ENCODE results near the gene CDKN2D.

CDKN2D gene

DNA sequence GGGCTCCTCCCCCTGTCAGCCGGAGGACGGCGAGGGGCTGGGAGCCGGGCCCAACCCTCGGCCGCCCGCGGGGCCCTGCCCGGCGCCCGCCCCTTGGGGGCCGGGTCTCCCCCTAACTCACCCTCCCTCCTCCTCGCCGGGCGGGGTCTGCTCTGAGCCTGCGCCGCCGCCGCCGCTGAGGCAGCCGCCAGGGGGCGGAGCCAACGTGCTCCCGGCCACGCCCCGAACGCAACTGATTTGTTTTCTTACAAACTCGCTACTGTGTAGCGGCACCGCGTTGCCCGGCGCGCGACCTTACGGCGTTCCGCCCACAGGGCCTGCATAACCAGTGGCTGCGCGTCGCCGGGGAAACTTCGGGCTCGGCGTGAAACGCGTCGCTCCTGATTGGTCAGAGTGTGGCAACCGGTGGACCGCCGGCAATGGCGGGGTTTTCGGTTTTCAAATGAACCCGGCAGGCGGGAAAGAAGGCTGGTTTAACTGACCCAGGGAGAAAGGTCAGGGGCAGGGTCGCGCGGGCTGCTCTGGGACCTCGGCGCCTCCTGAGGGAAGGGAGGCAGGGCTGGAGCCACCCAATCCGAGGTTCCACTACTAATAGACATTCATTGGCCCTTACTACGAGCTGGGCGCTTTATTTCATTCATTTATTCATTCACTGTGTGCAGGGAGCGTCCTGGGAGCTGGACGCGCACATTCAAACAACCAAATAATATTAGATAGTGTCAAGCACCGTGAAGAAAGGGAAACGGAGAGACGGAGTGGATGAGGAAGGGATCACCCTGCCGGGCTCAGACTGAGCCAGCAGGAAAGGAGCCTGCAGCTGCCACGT is at the start of gene CDKN2D:
CDKN2D (minus strand) TSS at position 154 of the 826 bp plus-strand sequence. CDS start 326 bp downstream, outside the sequence.
- peak; percentile 99 for DNase-seq

DNA sequence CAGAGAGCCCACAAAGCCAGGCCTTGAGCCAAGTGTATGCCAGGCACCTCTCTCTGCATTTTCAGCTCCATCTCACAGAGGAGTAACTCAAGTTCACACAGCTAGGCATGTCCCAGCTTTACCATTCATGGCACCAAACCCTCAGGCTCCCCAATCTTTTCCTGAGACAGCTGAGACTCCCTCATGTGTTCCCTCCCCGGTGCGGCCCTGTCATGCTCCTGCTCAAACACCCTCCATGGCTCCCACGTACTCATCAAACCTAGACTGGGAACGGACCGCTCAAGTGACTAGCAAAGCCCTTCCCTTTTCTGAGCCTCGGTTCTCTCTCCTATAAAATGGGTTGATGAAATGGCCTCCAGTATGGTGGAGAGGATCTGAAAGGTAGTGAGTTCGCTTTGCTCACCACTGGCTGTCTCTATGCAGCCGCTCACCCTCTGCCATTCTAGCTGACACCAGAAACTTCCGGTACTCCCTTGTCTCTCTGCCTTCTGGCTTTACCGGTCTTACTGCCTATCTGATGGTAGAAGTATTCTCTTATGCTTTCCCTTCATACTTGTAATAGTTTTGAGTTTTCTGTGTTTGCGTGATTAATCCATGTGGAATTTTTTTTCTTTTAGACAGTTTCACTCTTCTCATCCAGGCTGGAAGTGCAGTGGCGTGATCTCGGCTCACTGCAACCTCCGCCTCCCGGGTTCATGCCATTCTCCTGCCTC is 48.8 kb upstream of the CDKN2D start:
- DNase-seq, result no peak

DNA sequence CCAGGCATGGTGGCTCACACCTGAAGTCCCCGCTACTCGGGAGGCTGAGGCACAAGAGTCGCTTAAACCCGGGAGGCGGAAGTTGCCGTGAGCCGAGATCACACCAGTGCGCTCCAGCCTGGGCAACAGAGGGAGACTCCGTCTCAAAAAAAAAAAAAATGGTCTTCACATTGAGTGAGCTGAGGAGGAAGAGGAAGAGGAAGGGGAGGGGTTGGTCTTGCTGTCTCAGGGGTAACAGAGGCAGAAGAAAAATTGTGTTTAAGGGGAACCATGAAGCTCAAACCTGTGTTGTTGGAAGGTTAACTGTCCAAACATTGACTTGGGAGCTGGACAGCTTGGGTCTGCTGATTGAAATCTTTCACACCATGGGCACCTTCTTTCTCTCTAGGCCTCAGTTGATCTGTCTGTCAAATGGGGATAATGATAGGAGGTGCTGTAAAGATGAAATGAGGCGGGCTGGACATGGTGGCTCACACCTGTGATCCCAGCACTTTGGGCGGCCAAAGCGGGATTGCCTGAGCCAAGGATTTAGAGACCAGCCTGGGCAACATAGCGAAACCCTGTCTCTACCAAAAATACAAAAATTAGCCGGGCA is 46.7 kb upstream of the CDKN2D start:
- DNase-seq, result no peak

DNA sequence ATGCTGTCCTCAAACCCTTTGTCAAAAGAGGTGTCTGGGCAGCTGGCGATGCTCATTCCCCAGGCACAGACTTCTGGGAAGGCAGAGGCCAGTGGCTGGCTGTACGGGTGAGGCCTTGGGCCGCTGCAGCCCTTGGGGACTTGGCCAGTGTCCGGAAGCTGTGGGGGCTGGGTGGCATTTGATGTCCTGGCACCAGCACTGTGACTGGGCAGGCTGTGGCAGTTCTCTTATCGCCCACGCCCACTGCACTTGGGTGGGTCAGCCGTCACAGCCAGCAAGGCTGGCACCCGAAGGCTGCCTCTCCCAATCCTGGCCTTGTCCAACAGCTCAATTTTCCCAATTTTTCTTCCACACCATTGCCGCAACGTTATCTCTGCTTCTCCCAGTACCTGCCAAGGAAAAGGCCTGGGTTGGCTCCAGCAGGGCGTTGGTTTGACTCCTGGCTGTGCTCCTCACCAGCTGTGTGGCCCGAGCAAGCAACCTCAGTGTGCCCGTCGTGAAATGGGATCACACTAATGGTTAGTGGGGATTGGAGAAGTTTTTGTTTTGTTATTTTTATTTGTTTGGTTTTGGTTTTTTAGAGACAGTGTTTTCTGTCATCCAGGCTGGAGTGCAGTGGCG is 43.8 kb upstream of the CDKN2D start:
- DNase-seq, result no peak

DNA sequence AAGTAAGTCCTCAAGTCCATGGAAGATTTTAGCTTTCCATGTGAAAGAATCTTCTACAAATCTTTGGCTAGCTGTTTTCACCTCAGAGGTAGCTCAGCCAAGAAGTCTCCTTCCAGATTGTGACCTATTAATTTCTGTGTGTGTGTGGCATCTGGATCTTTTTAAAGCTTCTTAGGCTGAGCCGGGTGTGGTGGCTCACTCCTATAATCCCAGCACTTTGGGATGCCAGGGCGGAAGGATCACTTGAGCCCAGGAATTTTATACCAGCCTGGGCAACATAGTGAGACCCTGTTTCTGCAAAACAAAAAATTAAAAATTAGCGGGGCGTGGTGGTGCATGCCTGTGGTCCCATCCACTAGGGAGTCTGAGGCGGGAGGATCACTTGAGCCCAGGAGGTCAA is 43.1 kb upstream of the CDKN2D start:
- no peak for DNase-seq

DNA sequence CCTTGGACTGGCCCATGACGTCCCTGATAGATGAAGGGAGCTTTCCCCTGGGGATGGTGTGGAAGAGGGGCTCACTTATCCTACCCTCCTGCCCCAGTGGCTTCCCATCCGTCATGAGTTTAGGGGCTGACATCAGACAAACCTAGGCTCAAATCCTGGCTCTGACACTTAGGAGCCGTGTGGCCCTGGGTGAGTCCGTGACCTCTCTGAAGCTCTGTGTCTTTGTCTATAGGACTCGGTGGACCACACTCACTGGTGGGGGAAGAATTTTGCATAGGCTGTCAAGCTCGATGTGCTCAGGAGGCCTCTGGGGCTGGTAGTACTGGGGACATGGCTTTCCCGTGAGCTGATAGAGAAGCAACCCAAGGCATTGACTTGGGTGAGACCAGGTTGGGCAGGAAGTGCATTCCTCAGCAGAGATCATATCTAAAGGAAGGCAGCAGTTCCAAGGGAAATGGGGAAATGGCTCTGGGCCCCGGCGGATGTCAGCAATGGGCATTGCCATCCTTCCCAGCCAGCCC is 35.7 kb upstream of the CDKN2D start:
- DNase-seq, result no peak

DNA sequence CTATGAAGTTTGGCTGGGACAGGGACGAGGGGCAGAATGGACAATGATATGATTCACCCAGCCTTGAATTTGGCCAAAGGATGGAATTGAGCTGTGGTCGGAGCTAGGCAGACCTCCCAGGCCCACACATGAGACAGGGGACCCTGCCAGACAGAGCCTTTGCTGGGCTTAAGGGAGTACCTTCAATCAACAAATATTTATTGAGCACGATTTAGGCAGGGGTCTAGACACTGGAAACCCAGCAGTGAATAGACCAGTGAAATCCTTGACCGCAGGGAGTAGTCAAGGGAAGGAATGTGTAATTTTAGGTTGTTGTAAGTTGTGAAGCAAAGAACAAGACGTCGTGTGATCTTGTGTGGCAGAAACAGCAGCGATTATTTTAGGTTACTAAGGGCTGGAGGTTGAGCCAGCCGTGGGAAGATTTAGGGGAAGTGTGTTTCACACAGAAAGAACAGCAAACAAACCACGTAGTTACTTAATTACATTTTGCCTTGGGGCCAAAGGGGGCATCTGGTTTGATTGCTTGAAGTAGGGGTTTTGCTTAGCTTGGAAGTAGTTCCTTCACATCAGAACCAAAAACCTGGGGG is 35.2 kb upstream of the CDKN2D start:
- DNase-seq, result no peak

DNA sequence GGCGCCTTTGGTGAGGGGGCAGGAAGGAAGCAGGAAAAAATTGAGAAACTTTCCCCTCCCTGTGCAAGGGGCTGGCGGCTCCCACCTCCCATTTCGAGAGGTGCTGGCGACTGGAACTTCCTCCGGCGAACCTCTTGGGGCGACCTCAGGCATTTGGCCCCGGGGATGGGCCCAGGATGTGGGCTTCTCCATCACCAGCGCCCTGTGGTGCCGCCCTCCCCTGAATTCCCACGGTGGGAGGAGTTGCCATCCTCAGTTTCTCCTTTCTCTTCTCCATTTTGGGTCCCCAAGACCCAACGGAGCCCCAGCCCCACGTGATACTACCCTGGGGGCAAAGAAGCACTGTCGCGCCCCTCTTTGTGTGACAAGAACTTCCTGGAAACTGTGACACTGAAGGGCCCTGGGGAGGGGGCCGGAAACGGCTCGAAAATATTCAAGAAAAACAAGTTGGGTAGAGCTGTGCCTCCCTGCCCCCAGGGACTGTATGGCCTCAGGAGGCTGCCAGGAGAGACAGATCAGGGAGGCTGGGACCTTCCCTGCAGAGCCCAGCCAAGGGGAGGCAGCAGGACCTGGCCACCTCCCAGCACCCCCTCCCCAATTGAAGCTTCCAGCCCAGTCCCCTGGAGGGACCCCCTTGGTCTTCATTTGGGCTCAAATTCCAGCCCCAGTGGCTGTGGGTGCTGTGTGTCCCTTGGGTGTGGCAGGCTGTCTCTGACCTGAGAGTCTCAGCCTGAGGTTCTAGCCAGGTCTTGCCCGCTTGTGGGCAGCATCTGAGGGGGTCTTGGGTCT is 34.5 kb upstream of the CDKN2D start:
- DNase-seq, result peak; percentile 72

DNA sequence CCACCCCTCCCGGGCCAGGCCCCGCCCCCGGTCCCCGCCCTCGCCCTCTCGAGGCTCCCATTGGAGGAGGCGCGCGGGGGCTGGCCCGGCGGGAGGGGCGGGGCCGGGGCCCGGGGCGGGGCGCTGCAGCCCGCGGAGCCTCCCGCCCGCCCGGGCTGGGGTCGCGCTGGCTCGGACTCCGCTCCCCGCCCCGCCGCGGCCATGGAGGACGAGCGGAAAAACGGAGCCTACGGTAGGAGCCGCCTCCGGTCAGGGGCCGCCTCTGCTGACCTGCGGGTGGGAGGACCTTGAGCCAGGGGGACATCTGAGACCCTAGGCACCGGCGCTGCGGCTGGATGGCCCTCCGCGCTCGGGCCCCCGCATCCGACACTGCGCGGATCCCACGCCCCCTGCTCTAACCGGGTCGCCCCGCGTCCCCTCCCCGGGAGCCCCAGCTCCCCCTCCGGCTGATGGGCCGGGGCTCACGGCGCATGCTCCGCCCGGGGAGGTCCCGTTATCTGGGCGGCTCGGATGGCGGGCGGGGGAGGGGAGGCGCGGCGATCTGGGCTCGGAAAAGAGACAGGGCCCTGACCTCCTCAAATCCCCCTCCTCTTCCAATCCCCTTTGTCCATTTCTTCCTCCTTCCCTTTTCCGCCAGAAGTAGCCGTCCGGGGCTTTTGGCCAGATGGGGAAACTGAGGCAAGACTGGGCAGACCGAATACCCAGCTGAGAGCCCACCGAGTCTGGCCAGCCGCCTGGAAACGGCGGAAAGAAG is 33.7 kb upstream of the CDKN2D start:
- DNase-seq, result peak; percentile 84

DNA sequence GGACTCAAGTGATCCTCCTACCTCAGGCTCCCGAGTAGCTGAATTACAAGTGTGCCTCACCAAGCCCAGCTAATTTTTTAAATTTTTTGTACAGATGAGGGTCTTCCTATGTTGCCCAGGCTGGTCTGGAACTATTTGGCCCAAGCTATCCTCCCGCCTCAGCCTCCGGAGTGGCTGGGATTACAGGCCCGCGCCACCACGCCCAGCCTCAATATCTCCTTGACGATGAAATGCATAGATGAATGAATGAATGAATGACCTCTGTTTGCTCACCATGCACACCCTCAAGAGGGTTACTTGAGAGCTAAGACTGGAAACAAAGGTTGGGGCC is 33.2 kb upstream of the CDKN2D start:
- no peak for DNase-seq

DNA sequence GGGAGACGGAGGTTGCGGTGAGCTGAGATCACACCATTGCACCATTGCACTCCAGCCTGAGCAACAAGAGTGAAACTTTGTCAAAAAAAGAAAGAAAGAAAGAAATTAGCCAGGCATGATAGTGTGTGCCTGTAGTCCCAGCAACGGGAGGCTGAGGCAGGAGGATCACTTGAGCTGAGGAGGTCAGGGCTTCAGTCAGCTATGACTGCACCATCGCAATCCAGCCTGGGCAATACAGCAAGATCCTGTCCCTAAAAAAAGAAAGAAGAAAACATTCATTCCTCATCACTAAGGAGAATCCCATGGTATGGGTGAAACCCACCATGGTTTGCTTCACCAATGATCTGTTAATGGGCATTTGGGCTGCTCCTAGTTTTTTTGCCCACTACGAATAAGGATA is 31.4 kb upstream of the CDKN2D start:
- DNase-seq, result no peak

DNA sequence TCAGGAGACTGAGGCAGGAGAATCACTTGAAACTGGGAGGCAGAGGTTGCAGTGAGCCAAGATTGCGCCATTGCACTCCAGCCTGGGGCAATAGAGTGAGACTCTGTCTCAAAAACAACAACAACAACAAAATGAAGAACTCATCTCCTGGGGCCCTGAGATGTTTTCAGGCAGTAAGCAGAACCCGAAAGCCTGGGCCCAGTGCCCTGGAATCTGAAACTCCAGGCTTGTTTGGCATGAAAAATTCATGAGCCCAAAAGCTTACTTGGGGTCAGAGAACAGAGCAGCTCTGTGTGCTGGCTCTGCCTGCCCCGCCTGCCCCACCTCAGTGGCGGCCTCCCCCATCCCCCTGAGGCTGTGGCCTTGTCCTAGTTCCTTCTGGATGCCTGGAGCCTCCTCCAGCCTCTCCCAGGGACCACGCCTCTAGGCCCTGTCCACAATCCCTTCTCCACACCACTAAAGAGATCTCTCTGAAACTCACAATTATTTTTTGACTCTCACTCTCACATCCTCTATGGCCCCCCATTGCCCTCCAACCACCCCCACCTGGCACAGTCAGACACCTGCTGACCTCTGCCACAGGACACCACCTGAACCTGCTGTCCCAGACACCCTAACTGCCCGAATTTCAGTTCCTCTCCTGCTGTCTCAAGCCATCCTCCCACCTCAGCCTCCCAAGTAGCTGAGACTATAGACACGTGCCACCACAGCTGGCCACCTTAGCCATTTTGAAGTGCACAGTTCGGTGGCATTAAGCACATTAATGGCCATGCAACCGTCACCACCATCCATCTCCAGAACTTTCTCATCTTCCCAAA is 25.2 kb upstream of the CDKN2D start:
- no peak for DNase-seq

DNA sequence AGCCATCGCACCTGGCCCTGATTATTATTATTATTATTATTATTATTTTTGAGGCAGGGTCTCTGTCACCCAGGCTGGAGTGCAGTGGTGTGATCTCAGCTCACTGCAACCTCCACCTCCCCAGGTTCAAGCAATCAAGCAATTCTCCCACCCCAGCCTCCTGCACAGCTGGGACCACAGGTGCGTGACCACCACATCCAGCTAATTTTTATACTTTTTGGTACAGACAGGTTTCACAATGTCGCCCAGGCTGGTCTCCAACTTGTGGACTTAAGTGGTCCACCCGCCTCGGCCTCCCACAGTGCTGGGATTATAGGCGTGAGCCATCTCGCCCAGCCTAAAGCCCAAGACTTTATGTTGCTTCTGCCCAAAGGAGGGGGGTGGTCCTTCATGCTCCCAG is 24.4 kb upstream of the CDKN2D start:
- DNase-seq, result no peak

DNA sequence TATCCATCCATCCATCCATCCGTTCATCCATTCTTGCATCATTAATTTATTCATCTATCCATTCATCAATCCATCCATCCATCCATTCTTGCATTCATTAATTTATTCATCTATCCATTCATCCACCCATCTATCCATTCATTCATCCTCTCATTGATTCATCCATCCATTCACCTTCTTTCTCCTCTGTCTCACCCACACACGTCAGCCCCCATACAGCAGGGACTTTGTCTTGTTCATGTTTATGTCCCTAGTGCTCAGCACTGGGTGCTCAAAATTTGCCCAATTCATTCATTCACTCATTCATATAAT is 19.0 kb upstream of the CDKN2D start:
- no peak for DNase-seq

DNA sequence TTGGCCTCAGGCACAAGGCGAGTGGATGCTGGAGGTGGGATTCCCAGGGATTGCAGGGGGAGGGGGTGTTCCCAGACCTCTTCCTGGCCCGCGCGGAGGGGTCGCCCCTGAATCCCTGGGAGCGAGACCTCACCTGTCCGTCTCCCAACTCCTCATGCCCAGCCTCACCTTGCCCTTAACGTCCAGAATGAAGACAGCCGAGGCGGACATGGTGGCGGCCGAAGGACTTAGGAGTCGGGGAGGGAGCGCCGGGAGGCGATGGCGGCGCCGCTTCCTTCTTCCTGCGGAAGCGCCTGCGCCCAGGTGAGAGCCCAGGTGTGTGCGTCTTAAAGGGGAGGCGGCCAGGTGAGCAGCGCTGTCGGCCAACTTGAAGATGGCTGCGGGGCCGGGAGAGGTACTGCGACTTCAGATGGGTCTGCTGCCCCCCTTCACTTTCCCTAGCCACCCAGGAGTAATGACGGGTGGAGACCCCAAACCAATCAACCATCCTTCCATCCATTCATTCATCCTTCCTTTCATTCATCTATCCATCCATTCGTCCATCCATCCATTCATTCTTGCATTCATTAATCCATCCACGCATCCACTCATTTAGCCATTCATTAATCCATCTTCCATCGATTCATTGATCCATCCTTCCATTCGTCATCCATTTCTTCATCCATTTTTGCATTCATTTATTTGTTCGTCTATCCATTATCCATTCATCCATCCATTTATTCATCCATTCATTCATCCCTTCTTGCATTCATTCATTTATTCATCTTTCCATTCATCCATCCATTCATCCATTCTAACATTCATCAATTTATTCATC is 18.5 kb upstream of the CDKN2D start, which contains the start of gene AP1M2:
AP1M2 (minus strand) TSS at position 291 of the 817 bp plus-strand sequence; CDS start at position 210, 81 bp downstream.
- no peak for DNase-seq

DNA sequence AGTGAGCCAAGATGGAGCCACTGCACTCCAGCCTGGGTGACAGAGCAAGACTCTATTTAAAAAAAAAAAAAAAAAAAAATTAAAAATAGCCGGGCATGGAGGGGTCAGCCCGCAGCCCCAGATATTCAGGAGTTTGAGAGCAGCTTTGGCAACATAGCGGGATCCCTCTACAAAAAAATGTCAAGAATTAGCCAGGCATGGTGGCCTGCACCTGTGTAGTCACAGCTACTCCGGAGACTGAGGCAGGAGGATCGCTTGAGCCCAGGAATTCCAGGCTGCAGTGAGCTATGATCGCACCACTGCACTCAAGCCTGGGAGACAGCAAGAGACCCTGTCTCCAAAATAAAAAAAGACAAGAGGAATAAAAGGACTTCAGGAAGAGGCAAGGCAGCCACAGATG is 17.6 kb upstream of the CDKN2D start:
- DNase-seq, result no peak

DNA sequence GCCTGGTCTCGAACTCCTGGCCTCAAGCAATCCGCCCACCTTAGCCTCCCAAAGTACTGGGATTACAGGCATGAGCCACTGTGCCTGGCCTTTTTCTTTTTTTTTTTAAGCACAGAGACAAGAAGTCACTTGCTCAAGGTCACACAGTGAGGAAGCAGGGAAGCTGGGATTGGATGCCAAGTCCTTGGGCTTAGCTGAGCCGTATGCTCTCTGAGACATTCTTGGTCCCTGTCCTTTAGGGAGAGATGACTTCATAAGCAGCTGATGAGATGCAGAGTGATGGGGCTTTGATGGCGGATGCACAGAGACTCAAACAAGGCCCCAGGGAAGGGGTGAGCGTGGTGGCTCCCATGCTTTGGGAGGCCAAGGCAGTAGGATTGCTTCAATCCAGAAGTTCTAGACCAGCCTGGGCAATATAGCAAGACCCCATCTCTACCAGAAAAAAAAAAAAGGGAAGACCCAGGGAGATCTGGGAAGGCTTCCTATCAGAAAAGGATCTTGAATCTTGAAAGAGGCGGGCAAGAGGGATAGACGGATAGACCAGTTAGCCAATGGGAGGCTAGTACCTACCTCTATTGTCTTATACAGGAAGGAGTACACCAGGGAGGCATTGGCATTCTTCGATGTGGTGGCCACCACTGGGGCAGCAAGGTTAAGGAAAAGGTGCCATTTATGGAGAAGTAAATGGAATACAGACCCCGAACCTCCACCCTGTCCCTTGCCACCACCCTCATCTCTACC is 14.4 kb upstream of the CDKN2D start:
- no peak for DNase-seq

DNA sequence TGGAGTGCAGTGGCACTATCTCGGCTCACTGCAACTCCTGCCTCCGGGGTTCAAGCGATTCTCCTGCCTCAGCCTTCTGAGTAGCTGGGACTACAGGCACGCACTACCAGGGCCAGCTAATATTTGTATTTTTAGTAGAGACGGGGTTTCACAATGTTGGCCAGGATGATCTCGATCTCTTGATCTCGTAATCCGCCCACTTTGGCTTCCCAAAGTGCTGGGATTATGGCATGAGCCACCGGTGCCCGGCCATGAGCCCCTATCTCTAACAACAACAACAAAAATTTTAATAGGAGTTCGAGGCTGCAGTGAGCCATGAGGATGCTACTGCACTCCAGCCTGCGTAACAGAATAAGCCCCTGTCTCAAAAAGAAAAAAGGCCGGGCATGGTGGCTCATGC is 13.3 kb upstream of the CDKN2D start:
- DNase-seq, result no peak

All from activated CD4-positive, CD25-positive, alpha-beta regulatory T cell treated with anti-CD3 and anti-CD28 coated beads, Interleukin-2, amount 50 U/mL, for 72 hours (primary cell).